Trophoblast cell (in vitro differentiated cells and primary cell): ENCODE data around the gene SDS.
A peak's percentile ranks its signal among the peaks of the same experiment; 100 is the strongest.

ENCODE experiments used
- DNase-seq, 2 donors: peaks; one replicate each; pipeline ENCODE4 v3.0.0-alpha.2; 2016
- H2AFZ ChIP-seq: 2 replicates; pipeline ENCODE4 v1.6.1; 2013; ENCODE audit warnings: low read length, moderate library complexity, mild to moderate bottlenecking; ENCODE audit not compliant: insufficient read depth, poor library complexity
- H2AK5ac ChIP-seq: 2 replicates; pipeline ENCODE4 v1.6.1; 2013; ENCODE audit warnings: mild to moderate bottlenecking, low read length
- H2BK120ac ChIP-seq: 2 replicates; pipeline ENCODE4 v1.6.1; 2013; ENCODE audit warnings: low read length, mild to moderate bottlenecking, moderate library complexity; ENCODE audit not compliant: insufficient read depth, poor library complexity
- H2BK12ac ChIP-seq: 2 replicates; pipeline ENCODE4 v1.6.1; 2013; ENCODE audit warnings: mild to moderate bottlenecking, low read length, moderate library complexity
- H2BK5ac ChIP-seq: 2 replicates; pipeline ENCODE4 v1.6.1; 2013; ENCODE audit warnings: low read length, low read depth, moderate library complexity, mild to moderate bottlenecking; ENCODE audit not compliant: poor library complexity
- H3K14ac ChIP-seq: 2 replicates; pipeline ENCODE4 v1.6.1; 2013; ENCODE audit warnings: mild to moderate bottlenecking, low read length
- H3K18ac ChIP-seq: 2 replicates; pipeline ENCODE4 v1.6.1; 2013; ENCODE audit warnings: mild to moderate bottlenecking, low read length
- H3K23ac ChIP-seq: 2 replicates; pipeline ENCODE4 v1.6.1; 2013; ENCODE audit warnings: low read length
- H3K27ac ChIP-seq: 2 replicates; pipeline ENCODE4 v1.5.1; 2013; ENCODE audit warnings: low read depth, mild to moderate bottlenecking, inconsistent platforms, low read length, moderate library complexity
- H3K27me3 ChIP-seq: 2 replicates; pipeline ENCODE4 v1.6.1; 2013; ENCODE audit warnings: inconsistent platforms, mild to moderate bottlenecking, low read length, moderate library complexity; ENCODE audit not compliant: insufficient read depth
- H3K36me3 ChIP-seq, 2 experiments: 1 replicate in 1 of 2; 2 replicates in 1 of 2; pipeline ENCODE4 v1.6.1; 2013; ENCODE audit warnings: low read length in 2 of 2, mild to moderate bottlenecking in 2 of 2, moderate library complexity in 1 of 2; ENCODE audit not compliant: insufficient read depth in 2 of 2, control insufficient read depth in 1 of 2
- H3K4ac ChIP-seq: 2 replicates; pipeline ENCODE4 v1.6.1; 2013; ENCODE audit warnings: low read depth, mild to moderate bottlenecking, low read length, moderate library complexity
- H3K4me1 ChIP-seq, 2 experiments: 1 replicate in 1 of 2; 2 replicates in 1 of 2; pipeline ENCODE4 v1.6.1; 2013; ENCODE audit warnings: low read length in 2 of 2, mild to moderate bottlenecking in 2 of 2, moderate library complexity in 1 of 2; ENCODE audit not compliant: insufficient read depth in 2 of 2, control insufficient read depth in 1 of 2
- H3K4me2 ChIP-seq: 2 replicates; pipeline ENCODE4 v1.6.1; 2013; ENCODE audit warnings: inconsistent platforms, mild to moderate bottlenecking, low read length, moderate library complexity
- H3K4me3 ChIP-seq: 2 replicates; pipeline ENCODE4 v1.5.1; 2013; ENCODE audit warnings: mild to moderate bottlenecking, low read depth, low read length, inconsistent platforms
- H3K79me1 ChIP-seq: one replicate; pipeline ENCODE4 v1.6.1; 2013; ENCODE audit warnings: low read length
- H3K79me2 ChIP-seq: 2 replicates; pipeline ENCODE4 v1.6.1; 2013; ENCODE audit warnings: low read length, mild to moderate bottlenecking; ENCODE audit not compliant: control insufficient read depth, insufficient read depth, poor library complexity
- H3K9ac ChIP-seq: 2 replicates; pipeline ENCODE4 v1.6.1; 2013; ENCODE audit warnings: mild to moderate bottlenecking, low read length
- H3K9me3 ChIP-seq: 2 replicates; pipeline ENCODE4 v1.6.1; 2013; ENCODE audit warnings: low read depth, mild to moderate bottlenecking, control low read depth, inconsistent platforms, low read length; ENCODE audit not compliant: insufficient read depth
- H4K12ac ChIP-seq: 2 replicates; pipeline ENCODE4 v1.6.1; 2013; ENCODE audit warnings: low read depth, mild to moderate bottlenecking, low read length, moderate library complexity
- H4K8ac ChIP-seq: 2 replicates; pipeline ENCODE4 v1.6.1; 2013; ENCODE audit warnings: low read depth, mild to moderate bottlenecking, low read length, moderate library complexity
- H4K91ac ChIP-seq: one replicate; pipeline ENCODE4 v1.6.1; 2013; ENCODE audit warnings: low read depth, mild to moderate bottlenecking, low read length, moderate library complexity
- WGBS: extraction: QIAGEN DNeasy Blood & Tissue Kit; methylation state at CpG from one replicate; pipeline ENCODE4 v1.1.7; 2013; ENCODE audit warnings: missing lambda C conversion rate; ENCODE audit not compliant: insufficient read length, insufficient coverage; ENCODE audit errors: extremely low coverage; 5-methylcytosine and 5-hydroxymethylcytosine counted together

The SDS gene

DNA sequence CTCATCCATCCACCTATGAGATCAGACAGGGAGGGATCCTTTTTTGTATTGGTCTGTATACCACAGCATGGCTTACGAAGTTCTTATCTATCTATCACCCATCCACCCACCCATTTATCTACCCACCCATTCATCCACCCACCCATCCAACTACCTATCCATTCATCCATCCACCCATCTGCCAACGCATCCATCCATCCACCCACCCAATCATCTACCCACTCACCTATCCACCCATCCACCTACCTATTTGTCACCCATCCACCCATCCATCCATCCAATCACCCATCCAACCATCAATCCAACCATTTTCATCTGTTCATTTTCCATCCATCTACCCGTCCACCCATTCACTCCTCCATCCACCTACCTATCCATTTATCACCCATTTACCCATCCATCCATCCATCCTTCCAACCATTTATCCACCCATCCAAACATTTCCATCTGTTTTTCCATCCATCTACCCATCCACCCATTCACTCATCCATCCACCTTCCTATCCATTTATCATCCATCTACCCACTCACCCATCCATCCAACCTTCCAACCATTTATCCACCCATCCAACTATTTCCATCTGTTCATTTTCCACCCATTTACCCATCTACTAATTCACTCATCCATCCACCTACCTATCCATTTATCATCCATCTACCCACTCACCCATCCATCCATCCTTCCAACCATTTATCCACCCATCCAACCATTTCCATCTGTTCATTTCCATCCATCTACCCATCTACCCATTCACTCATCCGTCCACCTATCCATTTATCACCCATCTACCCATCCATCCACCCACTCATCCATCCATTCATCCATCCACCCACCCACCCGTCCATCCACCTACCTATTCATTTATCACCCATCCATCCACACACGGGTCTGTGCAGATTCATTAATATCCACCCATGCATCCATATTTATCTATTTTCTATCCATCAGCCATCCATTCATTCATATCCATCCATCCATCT is 13.3 kb downstream of the SDS start:
- Histone ChIP-seq H3K4ac (no peak overlapping the region), H3K23ac (no peak overlapping the region)

GRCh38 chr12:113388351-113388750 is 15.3 kb downstream of the SDS start:
- no peak overlapping the region for H2BK5ac ChIP-seq
- H3K9ac ChIP-seq, result no peak overlapping the region
- no peak overlapping the region for H3K18ac ChIP-seq
- H3K4me1 ChIP-seq, result no peaks in the 10 kb centered on the region
- H2BK12ac ChIP-seq, result no peak overlapping the region
- peak overlapping the region; percentile 23 for H4K12ac ChIP-seq
- H2AFZ ChIP-seq, result no peak overlapping the region
- no peak overlapping the region for H3K27ac ChIP-seq
- H3K79me2 ChIP-seq, result no peaks in the 10 kb centered on the region
- no peak overlapping the region for H4K91ac ChIP-seq
- H3K79me1 ChIP-seq, result no peaks in the 10 kb centered on the region
- H3K4me3 ChIP-seq, result no peak overlapping the region
- WGBS, result no CpG with 5 or more reads among the region's 14 CpGs
- H2AK5ac ChIP-seq, result no peak overlapping the region
- no peak overlapping the region for H3K4me2 ChIP-seq
- peaks cover 16 to 31% of the 10 kb centered on the region in 2 experiments for H3K36me3 ChIP-seq
- DNase-seq, result no peak
- H3K23ac ChIP-seq, result no peak overlapping the region
- H3K27me3 ChIP-seq, result no peaks in the 10 kb centered on the region
- peaks cover 4% of the 10 kb centered on the region for H3K9me3 ChIP-seq
- no peak overlapping the region for H2BK120ac ChIP-seq
- no peak overlapping the region for H3K4ac ChIP-seq
- no peak overlapping the region for H4K8ac ChIP-seq
- H3K14ac ChIP-seq, result no peak overlapping the region

More for the DNA sequence above, 13.3 kb downstream of the SDS start:
- no peak overlapping the region for H2BK12ac ChIP-seq
- H3K79me2 ChIP-seq, result no peaks in the 10 kb centered on the region
- no peak overlapping the region for H3K4me2 ChIP-seq
- H4K8ac ChIP-seq, result no peak overlapping the region
- no peak for DNase-seq
- H3K9ac ChIP-seq, result no peak overlapping the region
- H3K9me3 ChIP-seq, result peaks cover 3% of the 10 kb centered on the region
- H2BK120ac ChIP-seq, result no peak overlapping the region
- no peak overlapping the region for H2BK5ac ChIP-seq
- H3K4me3 ChIP-seq, result no peak overlapping the region
- WGBS, result 100% methylated on average over 3 of the region's 6 CpGs
- no peak overlapping the region for H3K18ac ChIP-seq
- H3K27ac ChIP-seq, result no peak overlapping the region
- H3K14ac ChIP-seq, result no peak overlapping the region
- no peak overlapping the region for H2AFZ ChIP-seq
- no peaks in the 10 kb centered on the region for H3K4me1 ChIP-seq
- no peak overlapping the region for H4K12ac ChIP-seq
- H3K27me3 ChIP-seq, result no peaks in the 10 kb centered on the region
- H4K91ac ChIP-seq, result no peak overlapping the region
- no peak overlapping the region for H2AK5ac ChIP-seq
- H3K79me1 ChIP-seq, result no peaks in the 10 kb centered on the region
- H3K36me3 ChIP-seq, result peaks cover 9 to 20% of the 10 kb centered on the region in 2 experiments

DNA sequence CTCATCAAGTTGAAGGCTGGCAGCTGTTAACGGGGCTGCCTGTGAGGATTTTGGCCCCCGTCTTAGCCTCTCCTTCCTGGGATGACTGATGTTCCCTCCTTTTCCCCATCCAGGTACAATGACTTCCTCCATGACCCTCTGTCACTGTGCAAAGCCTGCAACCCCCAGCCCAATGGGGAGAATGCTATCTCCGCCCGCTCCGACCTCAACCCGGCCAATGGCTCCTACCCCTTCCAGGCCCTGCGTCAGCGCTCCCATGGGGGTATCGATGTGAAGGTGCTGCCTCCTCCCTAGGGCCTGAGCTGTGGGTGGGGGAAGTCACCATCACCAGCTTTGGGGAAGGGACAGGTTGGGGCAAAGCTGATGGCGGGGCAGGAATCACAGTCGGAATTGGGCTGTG is 16.1 kb downstream of the SDS start:
- Histone ChIP-seq H3K4me3 (no peak overlapping the region), H3K23ac (no peak overlapping the region), H3K27ac (no peak overlapping the region), H4K91ac (no peak overlapping the region), H3K27me3 (no peaks in the 10 kb centered on the region), H2BK120ac (no peak overlapping the region), H4K12ac (no peak overlapping the region), H3K18ac (no peak overlapping the region), H3K79me1 (no peaks in the 10 kb centered on the region), H3K4me2 (no peak overlapping the region), H3K9me3 (peaks cover 4% of the 10 kb centered on the region), H3K4ac (no peak overlapping the region), H2BK12ac (no peak overlapping the region), H3K79me2 (no peaks in the 10 kb centered on the region), H3K14ac (no peak overlapping the region), H2AFZ (no peak overlapping the region), H3K9ac (no peak overlapping the region), H4K8ac (no peak overlapping the region), H2BK5ac (no peak overlapping the region), H3K36me3 (peaks cover 16 to 31% of the 10 kb centered on the region in 2 experiments), H2AK5ac (no peak overlapping the region), H3K4me1 (no peaks in the 10 kb centered on the region)
- DNase-seq, result no peak
- WGBS, result no CpG with 5 or more reads among the region's 11 CpGs

GRCh38 chr12:113386866-113387566 is 16.7 kb downstream of the SDS start:
- Histone ChIP-seq H3K4me3 (no peak overlapping the region), H4K8ac (no peak overlapping the region), H2AFZ (no peak overlapping the region), H3K4me1 (no peaks in the 10 kb centered on the region), H3K4me2 (no peak overlapping the region), H2AK5ac (no peak overlapping the region), H3K9me3 (peaks cover 4% of the 10 kb centered on the region), H2BK12ac (no peak overlapping the region), H3K36me3 (peaks cover 16 to 31% of the 10 kb centered on the region in 2 experiments), H2BK120ac (no peak overlapping the region), H4K91ac (no peak overlapping the region), H3K18ac (no peak overlapping the region), H3K27me3 (no peaks in the 10 kb centered on the region), H3K79me2 (no peaks in the 10 kb centered on the region), H3K23ac (no peak overlapping the region), H3K4ac (no peak overlapping the region), H3K27ac (no peak overlapping the region), H4K12ac (no peak overlapping the region), H3K14ac (no peak overlapping the region), H3K9ac (no peak overlapping the region), H3K79me1 (no peaks in the 10 kb centered on the region), H2BK5ac (no peak overlapping the region)
- no peak for DNase-seq
- WGBS, result no CpG with 5 or more reads among the region's 12 CpGs
